Stimulated activated CD8-positive, alpha-beta memory T cell treated with anti-CD3 and anti-CD28 coated beads, Interleukin-15, amount 100 ng/mL, for 24 hours (primary cell): Measurements from ENCODE around the gene IFNAR2.
"Not testable (repeated sequence)": the region's sequence is repeated elsewhere in the genome, so short reads cannot be mapped to it uniquely, and the experiment has no call there.

Experiments used
- DNase-seq: peaks from one replicate; pipeline ENCODE4 v3.0.0-alpha.2; 2020; ENCODE audit warnings: low read depth

Gene IFNAR2

GRCh38 chr21:33217138-33217520, 12.6 kb upstream of the IFNAR2 start:
- DNase-seq: no peak

- DNase-seq: no peak
These were observed 10.4 kb upstream of the IFNAR2 start for GRCh38 chr21:33219300-33219699.

- DNase-seq: no peak
These were observed 9.8 kb upstream of the IFNAR2 start for GRCh38 chr21:33219954-33220353.

- not testable (repeated sequence) for DNase-seq
These were observed 4.4 kb upstream of the IFNAR2 start for GRCh38 chr21:33225376-33225775.

- no peak for DNase-seq
These were observed 1.3 kb upstream of the IFNAR2 start for GRCh38 chr21:33228455-33228854.

GRCh38 chr21:33229099-33229783, 497 bp upstream of the IFNAR2 start:
- DNase-seq: no peak

- DNase-seq: no peak
These were observed 997 bp downstream of the IFNAR2 start for GRCh38 chr21:33230545-33231324.

- no peak for DNase-seq
These were observed 1.8 kb downstream of the IFNAR2 start for GRCh38 chr21:33231526-33231925.

GRCh38 chr21:33232291-33233034, 2.7 kb downstream of the IFNAR2 start:
- DNase-seq: no peak

GRCh38 chr21:33234635-33235520, 5.1 kb downstream of the IFNAR2 start:
- no peak for DNase-seq

- no peak for DNase-seq
These were observed 6.4 kb downstream of the IFNAR2 start for GRCh38 chr21:33236013-33236686.

GRCh38 chr21:33236766-33237165, 7.0 kb downstream of the IFNAR2 start:
- DNase-seq: no peak

- DNase-seq: no peak
These were observed 7.7 kb downstream of the IFNAR2 start for GRCh38 chr21:33237486-33237885.

GRCh38 chr21:33238146-33238545, 8.4 kb downstream of the IFNAR2 start:
- no peak for DNase-seq

GRCh38 chr21:33238565-33239255, 9.0 kb downstream of the IFNAR2 start:
- no peak for DNase-seq

GRCh38 chr21:33239559-33240127, 9.9 kb downstream of the IFNAR2 start:
- not testable (repeated sequence) for DNase-seq

GRCh38 chr21:33240404-33240803, 10.7 kb downstream of the IFNAR2 start:
- no peak for DNase-seq

GRCh38 chr21:33241846-33242245, 12.1 kb downstream of the IFNAR2 start:
- DNase-seq: no peak

- not testable (repeated sequence) for DNase-seq
These were observed 13.1 kb downstream of the IFNAR2 start for GRCh38 chr21:33242846-33243245.

GRCh38 chr21:33244082-33244778, 14.5 kb downstream of the IFNAR2 start:
- DNase-seq: no peak
